HG02981 (cell line): ENCODE results near the gene EPN2.

Source experiments
- ATAC-seq: cut with Tn5 transposase; IDR thresholded peaks from one replicate; pipeline ENCODE4 v1.9.1; 2021; ENCODE audit warnings: mild to moderate bottlenecking, moderate library complexity; ENCODE audit not compliant: unreplicated experiment

EPN2 gene

DNA sequence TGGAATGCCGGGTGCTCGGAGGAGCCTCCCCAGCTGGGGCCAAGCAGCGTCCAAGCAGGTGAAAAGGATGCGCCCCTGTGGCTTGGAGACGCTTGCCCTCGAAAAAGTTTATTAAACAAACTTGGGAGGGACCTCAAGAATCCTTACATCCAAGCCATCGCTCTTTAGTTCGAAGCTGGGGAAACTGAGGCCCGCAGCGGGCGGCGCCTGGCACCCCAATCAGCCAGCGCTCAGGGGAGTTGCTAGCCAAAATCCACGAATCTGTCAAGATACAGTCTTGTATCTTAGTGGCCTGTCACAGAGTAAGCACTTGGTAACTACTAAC is 125.9 kb downstream of the EPN2 start:
- no peak for ATAC-seq

- no peak for ATAC-seq
Measured at GRCh38 chr17:19363460-19364035, 126.4 kb downstream of the EPN2 start.

DNA sequence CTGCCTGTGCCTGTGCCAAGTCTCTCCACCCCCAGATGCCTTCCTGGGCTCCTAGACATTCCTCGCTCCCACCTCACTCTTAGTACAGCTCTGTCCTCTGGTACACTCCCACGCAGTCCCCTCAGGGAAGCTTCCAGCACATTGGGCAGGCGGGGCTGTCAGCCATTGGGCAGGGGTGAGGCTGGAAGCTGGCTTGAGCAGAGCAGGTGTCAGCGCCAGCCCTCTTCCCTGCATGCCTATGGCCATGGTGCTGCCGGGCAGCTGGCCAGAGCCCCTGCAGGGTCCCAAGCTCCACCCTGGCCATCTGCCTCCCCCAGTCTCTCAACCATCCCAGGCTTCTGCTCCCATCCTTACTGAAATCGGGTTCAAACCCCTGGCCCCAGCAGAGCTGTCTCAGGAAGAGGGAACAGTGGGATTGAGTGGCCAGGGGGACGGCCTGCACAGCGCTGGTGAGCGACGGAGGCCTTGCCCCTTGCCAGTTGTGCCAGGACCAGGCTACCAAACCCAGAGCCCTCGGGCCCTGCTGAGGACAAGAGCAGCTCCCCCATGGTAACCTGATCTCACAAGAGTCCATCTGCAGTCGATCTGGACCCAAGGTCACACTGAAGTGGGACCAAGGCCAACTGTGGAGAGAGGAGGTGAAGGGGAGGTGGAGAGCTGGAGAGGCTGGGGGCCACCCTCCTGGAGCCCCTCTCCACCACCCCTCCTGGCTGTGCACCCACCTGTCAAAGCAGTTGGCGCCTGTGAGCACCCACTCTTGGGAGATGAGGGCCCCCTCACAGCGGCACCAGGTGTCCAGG is 127.7 kb downstream of the EPN2 start:
- no peak for ATAC-seq

DNA sequence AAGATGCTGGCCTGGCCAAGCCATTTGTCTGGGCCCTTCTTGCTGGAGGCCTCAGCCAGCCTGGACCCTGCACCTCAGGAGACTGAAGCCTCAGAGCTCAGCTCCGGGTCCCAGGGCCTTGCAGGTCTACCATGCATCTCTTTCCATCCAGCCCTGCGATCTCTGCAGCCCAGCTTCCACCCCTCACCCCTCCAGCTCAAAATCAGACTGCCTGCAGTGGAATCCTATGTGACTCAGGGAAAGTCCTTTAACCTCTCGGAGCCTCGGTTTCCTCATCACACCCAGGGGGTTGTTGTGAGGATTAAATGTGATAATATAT is 128.3 kb downstream of the EPN2 start:
- no peak for ATAC-seq

- ATAC-seq, result no peak
Measured at GRCh38 chr17:19365833-19366636, 128.9 kb downstream of the EPN2 start.

- ATAC-seq, result no peak
Measured at GRCh38 chr17:19366637-19366972, 129.4 kb downstream of the EPN2 start.

DNA sequence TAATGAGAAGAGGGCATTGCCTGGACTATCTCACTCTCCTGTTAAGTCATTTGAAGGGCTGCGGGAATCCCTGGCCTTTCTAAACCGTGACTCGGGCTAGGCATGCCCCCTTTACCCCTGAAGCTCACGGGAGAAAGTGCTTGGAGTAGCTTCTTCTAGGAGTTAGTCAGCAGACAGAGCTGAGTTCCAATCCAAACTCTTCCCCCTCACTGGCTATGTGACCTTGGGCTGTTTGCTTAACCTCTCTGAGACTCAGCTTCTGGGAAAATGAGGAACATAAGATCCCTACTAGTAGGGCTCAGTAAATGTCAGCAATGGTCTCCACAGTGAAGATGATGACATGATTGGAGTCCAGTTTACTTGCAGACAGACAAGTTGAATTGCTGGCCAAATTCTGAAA is 131.1 kb downstream of the EPN2 start:
- ATAC-seq, result no peak

DNA sequence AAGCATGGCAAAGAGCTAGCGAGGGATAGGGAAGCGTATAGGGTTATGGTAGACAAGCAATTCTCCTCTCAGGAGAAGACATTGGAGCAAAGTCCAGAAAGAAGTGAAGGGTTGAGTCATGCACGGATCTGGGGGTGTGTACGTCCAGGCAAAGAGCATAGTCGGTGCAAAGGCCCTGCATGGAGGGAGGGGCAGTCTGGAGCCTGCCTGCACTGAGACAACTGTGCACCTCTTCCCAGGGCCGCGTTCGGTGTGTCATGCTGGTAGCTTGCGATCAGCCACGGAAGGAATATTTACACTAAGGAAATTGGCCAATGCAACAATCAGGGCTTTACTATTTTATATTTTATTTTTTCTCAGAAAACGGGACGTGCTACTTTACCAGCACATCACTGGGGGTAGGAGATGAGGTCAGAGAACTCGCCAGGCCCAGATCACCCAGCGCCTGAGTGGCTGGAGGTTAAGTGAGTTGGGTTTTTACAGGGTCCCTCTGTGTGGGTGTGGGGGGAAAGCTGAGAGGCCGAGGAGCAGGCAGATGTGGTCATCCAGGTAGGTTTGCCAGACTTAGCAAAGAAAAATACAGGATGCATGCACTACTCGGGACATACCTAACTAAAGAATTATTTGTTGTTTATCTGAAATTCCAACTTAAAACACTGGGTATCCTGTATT is 132.1 kb downstream of the EPN2 start:
- ATAC-seq, result no peak

DNA sequence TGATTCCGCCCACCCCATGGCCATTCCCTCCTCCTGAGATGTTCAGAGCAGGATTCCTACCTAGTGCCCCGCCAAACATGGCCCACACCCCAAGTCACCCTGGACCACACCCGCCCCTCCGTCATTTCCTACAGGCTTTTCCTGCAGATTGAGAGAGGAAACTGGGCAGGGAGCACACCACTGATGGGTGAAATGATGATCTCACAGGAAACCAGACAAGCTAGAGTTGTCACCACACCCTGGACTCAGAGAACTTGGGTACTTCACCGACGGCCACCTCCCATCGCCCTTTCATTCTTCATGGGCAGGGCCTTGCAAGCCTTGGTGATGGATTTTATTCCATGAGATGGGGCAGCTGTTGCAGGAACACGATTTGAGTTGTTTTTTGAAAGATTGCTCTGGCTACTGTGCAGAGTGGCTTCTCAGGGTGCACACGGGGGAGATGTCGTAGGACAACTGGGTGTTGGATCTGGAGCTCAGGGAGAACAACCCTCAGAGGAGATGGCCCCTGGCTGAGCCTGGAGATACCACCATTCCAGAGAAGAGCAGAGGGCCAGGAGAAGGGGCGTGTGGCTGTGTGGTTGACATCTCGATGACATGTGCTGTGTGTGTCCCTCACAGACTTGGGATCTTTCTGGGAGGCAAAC is 132.8 kb downstream of the EPN2 start:
- no peak for ATAC-seq

GRCh38 chr17:19370493-19370960 is 133.4 kb downstream of the EPN2 start:
- peak; percentile 72 for ATAC-seq

DNA sequence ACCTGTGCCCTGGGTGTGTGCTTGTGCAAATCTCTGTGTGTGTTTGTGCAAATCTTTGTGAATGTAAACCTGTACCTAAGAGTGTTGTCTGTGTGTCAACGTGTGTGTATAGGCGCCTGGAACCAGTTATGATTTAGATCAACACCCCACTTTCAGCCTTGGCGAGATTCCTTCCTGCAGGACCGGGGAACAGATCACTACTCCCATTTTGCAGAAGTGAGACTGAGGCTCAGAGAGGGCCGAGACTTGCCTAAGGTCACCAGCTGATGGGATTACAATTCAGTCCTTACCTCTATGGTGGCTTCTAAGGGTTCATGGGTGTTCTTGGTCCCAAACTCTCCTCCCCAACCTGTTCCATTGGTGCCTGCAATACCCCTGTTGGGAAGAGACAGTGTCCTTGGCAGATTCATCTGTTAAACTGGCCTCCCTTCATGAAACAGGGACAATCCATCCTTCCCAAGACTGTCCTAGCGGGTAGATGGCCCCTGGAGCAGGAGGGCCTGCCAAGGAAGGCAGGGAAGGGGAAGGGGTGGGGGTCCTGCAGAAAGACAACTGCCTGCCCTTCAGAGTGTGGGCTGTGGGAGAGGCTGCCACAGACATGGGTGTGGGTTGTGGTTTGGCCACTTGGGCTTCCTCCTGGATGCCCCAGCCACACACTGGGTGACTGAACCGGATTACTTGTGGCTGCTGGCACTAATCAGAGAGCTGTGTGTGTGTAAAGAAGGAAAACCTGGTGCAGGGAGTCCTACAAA is 134.3 kb downstream of the EPN2 start:
- no peak for ATAC-seq

- no peak for ATAC-seq
Measured at GRCh38 chr17:19372011-19372370, 134.8 kb downstream of the EPN2 start.

- no peak for ATAC-seq
Measured at GRCh38 chr17:19372439-19372838, 135.3 kb downstream of the EPN2 start.

GRCh38 chr17:19372866-19373504 is 135.8 kb downstream of the EPN2 start:
- ATAC-seq, result no peak

DNA sequence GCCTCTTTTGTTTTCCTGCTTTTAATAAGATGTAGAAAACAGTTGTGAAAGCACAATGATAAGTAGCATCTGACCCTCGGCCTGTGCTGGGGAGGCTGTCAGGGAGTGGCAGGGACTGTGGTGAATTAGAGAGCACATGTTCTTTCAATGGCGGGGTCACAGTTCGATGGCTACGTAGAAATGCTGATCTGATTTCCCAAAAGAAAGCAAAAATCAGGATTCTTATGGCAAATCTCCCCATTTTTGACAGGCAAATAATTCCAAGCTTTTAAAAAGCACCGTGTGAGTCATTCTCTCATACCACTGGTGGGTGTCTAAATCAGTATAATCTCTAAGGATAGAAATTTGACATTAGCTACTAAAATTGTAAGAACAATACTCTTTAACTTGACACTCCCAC is 137.0 kb downstream of the EPN2 start:
- no peak for ATAC-seq

DNA sequence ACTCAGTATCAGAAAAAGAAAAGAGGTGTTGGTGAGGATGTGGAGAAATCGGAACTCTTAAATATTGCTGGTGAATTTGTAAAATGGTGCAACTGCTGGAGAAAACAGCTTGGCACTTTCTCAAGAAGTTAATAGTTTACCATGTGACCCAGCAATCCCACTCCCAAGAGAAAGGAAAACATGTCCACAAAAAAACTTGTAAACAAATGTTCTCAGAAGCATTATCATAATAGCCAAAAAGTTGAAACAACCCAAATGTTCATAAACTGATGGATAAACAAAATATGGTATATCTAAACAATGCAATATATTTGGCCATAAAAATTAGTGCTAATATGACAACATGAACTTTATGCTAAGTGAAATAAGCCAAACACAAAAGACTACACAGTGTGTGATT is 138.6 kb downstream of the EPN2 start:
- no peak for ATAC-seq

- ATAC-seq, result no peak
Measured at GRCh38 chr17:19376811-19377210, 139.6 kb downstream of the EPN2 start.

DNA sequence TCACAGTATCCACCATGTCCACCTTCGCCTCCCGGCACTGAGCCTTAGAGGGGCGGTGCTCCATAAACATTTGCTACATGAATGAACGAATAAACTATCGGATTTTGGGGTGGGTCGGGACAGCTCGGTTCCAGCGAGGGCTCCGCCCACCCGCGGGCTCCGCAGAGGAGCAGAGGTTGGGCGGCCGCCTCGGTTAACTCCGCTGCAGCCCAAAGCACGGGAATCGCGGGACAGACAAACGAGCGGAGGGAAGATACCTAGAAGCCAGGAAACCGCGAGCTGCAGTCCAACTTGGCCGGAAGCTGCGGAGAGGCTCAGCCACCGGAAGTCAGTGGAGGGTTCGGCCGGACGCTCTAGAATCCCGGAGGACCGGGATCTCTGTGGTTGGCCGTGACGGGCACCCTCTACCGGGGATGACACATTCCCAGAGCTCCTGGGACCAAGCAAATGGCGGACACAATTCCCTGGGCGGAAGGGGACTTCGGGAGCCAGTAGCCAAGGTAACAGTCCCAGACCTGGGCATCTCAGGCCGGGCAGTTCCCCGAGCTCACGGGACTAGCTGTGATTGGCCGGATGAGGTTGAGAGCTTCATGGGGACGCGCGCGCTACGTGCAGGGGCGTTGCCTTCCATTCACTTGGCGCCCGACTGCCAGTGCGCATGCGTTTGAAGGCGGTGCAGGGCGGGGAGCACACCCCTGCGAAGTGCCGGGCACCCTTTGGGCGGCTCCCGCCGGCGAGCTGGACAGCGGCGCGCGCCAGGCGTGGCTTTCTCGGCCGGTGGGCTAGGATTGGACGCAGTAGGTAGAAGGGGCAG is 140.6 kb downstream of the EPN2 start:
- ATAC-seq, result peak; percentile 89
